ENCODE results near the gene VPS33B. TPM values are rescaled to one million over a fixed set of nuclear protein-coding genes. Genes with fewer than 3 reads are reported as not detected.

Gene VPS33B
- total and polyA plus RNA-seq, 2 of the 13 experiments (the other 11 are each of a cell fraction or from before 2014, with no cell fraction given) = 15.8 to 16.5 TPM

GRCh38 chr15:90954712-90955623 is 67.4 kb downstream of the VPS33B start, which contains the start of gene RCCD1 (continued):
- TF ChIP-seq ZNF639 (CRISPR knock-in tag; conservative IDR thresholded peaks at IDR 0.05) (peak; percentile 62; the same call in 1 of the 2 replicates), ZNF605 (CRISPR knock-in tag; IDR thresholded peaks at IDR 0.05) (peak; percentile 89), MIER2 (CRISPR knock-in tag; IDR thresholded peaks at IDR 0.05) (no peak), BRF2 (CRISPR knock-in tag; IDR thresholded peaks at IDR 0.05) (no peak; the same call in 1 of the 2 replicates), ZNF547 (CRISPR knock-in tag; IDR thresholded peaks at IDR 0.05) (peak; percentile 74; the same call in 1 of the 2 replicates), SIX4 (CRISPR knock-in tag; IDR thresholded peaks at IDR 0.05) (no peak), MLX (CRISPR knock-in tag; IDR thresholded peaks at IDR 0.05) (peak; percentile 99), ETV6 (CRISPR knock-in tag; conservative IDR thresholded peaks at IDR 0.05) (no peak), ZNF674 (CRISPR knock-in tag; IDR thresholded peaks at IDR 0.05; ENCODE audit: low read depth) (no peak), REL (CRISPR knock-in tag; conservative IDR thresholded peaks at IDR 0.05) (no peak), CENPBD1 (CRISPR knock-in tag; IDR thresholded peaks at IDR 0.05; ENCODE audit: borderline replicate concordance, low read depth) (no peak)
